A673 (cell line): ENCODE results near the gene MGAT5B.

Experiments used
- CTCF ChIP-seq: fragments of 300-800, 200-600 bp; sonication (generic); conservative IDR thresholded peaks from 2 replicates; pipeline ENCODE4 v1.5.1; 2017; ENCODE audit warnings: low read depth, mild to moderate bottlenecking, antibody characterized with exemption, low read length, moderate library complexity, mixed read lengths
- EZH2 ChIP-seq: fragments of 200-600 bp; sonication (generic); IDR thresholded peaks from 2 replicates; pipeline ENCODE4 v1.6.1; 2017; ENCODE audit warnings: borderline replicate concordance, low read depth, mild to moderate bottlenecking, mixed read lengths, antibody characterized with exemption, low read length; ENCODE audit not compliant: poor library complexity, severe bottlenecking

- TF ChIP-seq CTCF: no peak
- no peak for TF ChIP-seq EZH2
Measured at GRCh38 chr17:76953946-76954345, 85.7 kb downstream of the MGAT5B start.
